ENCODE measurements around the gene CD28.

- TF ChIP-seq EP300 (IDR thresholded peaks at IDR 0.05), result peak in 1 of 2 donors; percentile 87
- TF ChIP-seq CTCF (IDR thresholded peaks at IDR 0.05), result no peak
- no peak for TF ChIP-seq POLR2A (IDR thresholded peaks at IDR 0.05)
Measured at GRCh38 chr2:203688798-203689197, 17.6 kb upstream of the CD28 start.
